Breast epithelium (tissue), 4 donors: ENCODE results near the gene UGT1A9. TPM values are rescaled to one million over a fixed set of nuclear protein-coding genes. Genes with fewer than 3 reads are reported as not detected.

Experiments used
- DNase-seq, 2 donors: peaks; one replicate each; pipeline ENCODE4 v3.0.0-alpha.2; 2019; ENCODE audit warnings: low spot score in 2 of 2
- H3K27ac ChIP-seq, 2 donors: fragments of 200-600 bp; sonication (generic) in 1 of 2; one replicate each; pipeline ENCODE4 v1.5.1; 2016 to 2019; ENCODE audit warnings: mild to moderate bottlenecking in 1 of 2
- H3K27me3 ChIP-seq, 2 donors: fragments of 200-600 bp; sonication (generic) in 1 of 2; one replicate each; pipeline versions ENCODE4 v1.5.1 to v1.6.0; 2017 to 2019; ENCODE audit warnings: control low read depth in 1 of 2, mild to moderate bottlenecking in 1 of 2
- H3K36me3 ChIP-seq: fragments of 200-600 bp; one replicate; pipeline ENCODE4 v1.5.1; 2019
- H3K4me1 ChIP-seq, 2 donors: fragments of 200-600 bp; sonication (generic); one replicate each; pipeline ENCODE4 v1.5.1; 2016 to 2019; ENCODE audit warnings: control low read depth in 1 of 2
- H3K4me3 ChIP-seq, 3 donors: fragments of 200-600 bp; sonication (generic); 1 replicate in 2 of 3; 2 replicates in 1 of 3; pipeline ENCODE4 v1.5.1; 2016 to 2019; ENCODE audit warnings: mild to moderate bottlenecking in 3 of 3, moderate library complexity in 2 of 3
- H3K9me3 ChIP-seq, 2 donors: fragments of 200-600 bp; sonication (generic) in 1 of 2; one replicate each; pipeline ENCODE4 v1.5.1; 2016 to 2019; ENCODE audit warnings: control low read depth in 1 of 2
- POLR2A ChIP-seq: fragments of 450-650 bp; IDR thresholded peaks from one replicate; pipeline ENCODE4 v1.6.1; 2016; ENCODE audit warnings: antibody characterized with exemption, mild to moderate bottlenecking, moderate library complexity
- POLR2AphosphoS5 ChIP-seq, 3 donors: sonication (generic); formaldehyde crosslinking; IDR thresholded peaks; one replicate each; pipeline ENCODE4 v1.6.1; 2017; ENCODE audit warnings: antibody characterized with exemption in 3 of 3
- intact Hi-C: fragments of 100-400 bp; cut with DNase I; formaldehyde crosslinking; loops from one replicate; pipeline ENCODE4 v1.15.1; 2023; ENCODE audit warnings: low total_unique reads
- total RNA-seq, 3 donors: library from RNA; depleted of rRNA; stranded (reverse); fragments of >200 nt; gene quantifications; one replicate each; pipeline ENCODE4 v1.1.0, GENCODE V29; 2016
- TF ChIP-seq, protein P1 (sequence below), 3 donors: fragments of 450-650 bp; IDR thresholded peaks; one replicate each; pipeline ENCODE4 v1.5.1; 2016 to 2017; ENCODE audit warnings: antibody characterized with exemption in 3 of 3, mild to moderate bottlenecking in 3 of 3, moderate library complexity in 3 of 3

Gene UGT1A9
- total RNA-seq, 3 donors from 2014 or later, result not detected

DNA sequence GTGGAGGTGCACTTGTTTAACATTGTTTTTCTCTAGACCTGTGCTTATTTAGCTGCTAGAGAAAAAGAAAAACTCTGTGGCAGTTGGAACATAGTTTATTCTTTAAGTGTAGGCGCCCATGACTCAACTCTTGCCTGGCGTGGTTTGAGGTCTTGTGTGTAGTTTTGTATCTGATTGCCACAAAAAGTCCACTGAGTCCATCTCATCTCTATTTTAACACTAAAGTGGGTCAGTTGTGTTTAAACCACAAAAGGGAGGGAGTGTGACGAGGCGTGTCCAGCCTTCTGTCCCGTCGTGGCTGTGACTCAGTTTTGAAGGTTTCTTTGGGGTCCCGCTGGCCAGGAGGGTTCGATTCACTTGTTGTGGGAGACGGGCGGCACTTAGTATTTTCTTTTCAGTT, 15.3 kb upstream of the UGT1A9 start:
- H3K27ac ChIP-seq, result no peak overlapping the region
- peaks cover 0 to 5% of the 10 kb centered on the region in 2 donors for H3K27me3 ChIP-seq
- no peaks in the 10 kb centered on the region for H3K36me3 ChIP-seq
- no peak for TF ChIP-seq POLR2AphosphoS5 (IDR thresholded peaks at IDR 0.05)
- TF ChIP-seq, protein P1, sequence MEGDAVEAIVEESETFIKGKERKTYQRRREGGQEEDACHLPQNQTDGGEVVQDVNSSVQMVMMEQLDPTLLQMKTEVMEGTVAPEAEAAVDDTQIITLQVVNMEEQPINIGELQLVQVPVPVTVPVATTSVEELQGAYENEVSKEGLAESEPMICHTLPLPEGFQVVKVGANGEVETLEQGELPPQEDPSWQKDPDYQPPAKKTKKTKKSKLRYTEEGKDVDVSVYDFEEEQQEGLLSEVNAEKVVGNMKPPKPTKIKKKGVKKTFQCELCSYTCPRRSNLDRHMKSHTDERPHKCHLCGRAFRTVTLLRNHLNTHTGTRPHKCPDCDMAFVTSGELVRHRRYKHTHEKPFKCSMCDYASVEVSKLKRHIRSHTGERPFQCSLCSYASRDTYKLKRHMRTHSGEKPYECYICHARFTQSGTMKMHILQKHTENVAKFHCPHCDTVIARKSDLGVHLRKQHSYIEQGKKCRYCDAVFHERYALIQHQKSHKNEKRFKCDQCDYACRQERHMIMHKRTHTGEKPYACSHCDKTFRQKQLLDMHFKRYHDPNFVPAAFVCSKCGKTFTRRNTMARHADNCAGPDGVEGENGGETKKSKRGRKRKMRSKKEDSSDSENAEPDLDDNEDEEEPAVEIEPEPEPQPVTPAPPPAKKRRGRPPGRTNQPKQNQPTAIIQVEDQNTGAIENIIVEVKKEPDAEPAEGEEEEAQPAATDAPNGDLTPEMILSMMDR (IDR thresholded peaks at IDR 0.05), result no peak
- TF ChIP-seq POLR2A, result no peak
- H3K4me3 ChIP-seq, result no peak overlapping the region
- DNase-seq, result no peak
- H3K4me1 ChIP-seq, result no peaks in the 10 kb centered on the region
- peaks cover 0 to 9% of the 10 kb centered on the region in 2 donors for H3K9me3 ChIP-seq
- intact Hi-C loops, result no loop called here

GRCh38 chr2:233658610-233659009, 13.1 kb upstream of the UGT1A9 start:
- Histone ChIP-seq H3K36me3 (no peaks in the 10 kb centered on the region), H3K27ac (no peak overlapping the region), H3K9me3 (peaks cover 0 to 13% of the 10 kb centered on the region in 2 donors), H3K4me3 (no peak overlapping the region), H3K27me3 (no peaks in the 10 kb centered on the region), H3K4me1 (no peaks in the 10 kb centered on the region)
- no peak for DNase-seq
- TF ChIP-seq POLR2AphosphoS5 (IDR thresholded peaks at IDR 0.05), result no peak
- TF ChIP-seq POLR2A, result no peak
- TF ChIP-seq, protein P1 (IDR thresholded peaks at IDR 0.05), result no peak
- intact Hi-C loops, result no loop called here

- Histone ChIP-seq H3K27ac (no peak overlapping the region), H3K9me3 (peaks cover 0 to 13% of the 10 kb centered on the region in 2 donors), H3K4me1 (no peaks in the 10 kb centered on the region), H3K27me3 (no peaks in the 10 kb centered on the region), H3K4me3 (no peak overlapping the region), H3K36me3 (no peaks in the 10 kb centered on the region)
- DNase-seq, result no peak
- TF ChIP-seq POLR2AphosphoS5 (IDR thresholded peaks at IDR 0.05) (no peak), POLR2A (no peak)
- TF ChIP-seq, protein P1 (IDR thresholded peaks at IDR 0.05), result no peak
- intact Hi-C loops, result no loop called here
Observed at GRCh38 chr2:233663911-233664310, 7.8 kb upstream of the UGT1A9 start.

- H3K4me3 ChIP-seq, result no peak overlapping the region
- TF ChIP-seq POLR2A (no peak), POLR2AphosphoS5 (IDR thresholded peaks at IDR 0.05) (no peak)
- TF ChIP-seq, protein P1 (IDR thresholded peaks at IDR 0.05), result no peak
- intact Hi-C loops, result no loop called here
- no peak for DNase-seq
- no peaks in the 10 kb centered on the region for H3K9me3 ChIP-seq
- H3K4me1 ChIP-seq, result no peaks in the 10 kb centered on the region
- no peak overlapping the region for H3K27ac ChIP-seq
- no peaks in the 10 kb centered on the region for H3K27me3 ChIP-seq
- H3K36me3 ChIP-seq, result no peaks in the 10 kb centered on the region
Observed at GRCh38 chr2:233668605-233669260, 3.0 kb upstream of the UGT1A9 start.

GRCh38 chr2:233672886-233673285, 1.2 kb downstream of the UGT1A9 start:
- DNase-seq, result no peak
- intact Hi-C loops, result no loop called here
- no peaks in the 10 kb centered on the region for H3K9me3 ChIP-seq
- TF ChIP-seq, protein P1 (IDR thresholded peaks at IDR 0.05), result no peak
- TF ChIP-seq POLR2A (no peak), POLR2AphosphoS5 (IDR thresholded peaks at IDR 0.05) (no peak)
- H3K36me3 ChIP-seq, result no peaks in the 10 kb centered on the region
- no peaks in the 10 kb centered on the region for H3K27me3 ChIP-seq
- H3K4me1 ChIP-seq, result no peaks in the 10 kb centered on the region
- no peak overlapping the region for H3K4me3 ChIP-seq
- no peak overlapping the region for H3K27ac ChIP-seq
